Measurements from ENCODE around the gene KCNK3.
"Not testable (repeated sequence)": the region's sequence is repeated elsewhere in the genome, so short reads cannot be mapped to it uniquely, and the experiment has no call there.

KCNK3 gene

GRCh38 chr2:26692279-26692896 is at the start of gene KCNK3:
Gene KCNK3, plus strand, starts transcription at chr2:26692722. Its CDS starts 154 bp downstream, at chr2:26692876.
- DNase-seq (ENCODE audit: low read depth): no peak

- no peak for DNase-seq (ENCODE audit: low read depth)
Measured at GRCh38 chr2:26644188-26644835, 48.2 kb upstream of the KCNK3 start.

- no peak for DNase-seq (ENCODE audit: low read depth)
Measured at GRCh38 chr2:26645762-26646161, 46.8 kb upstream of the KCNK3 start.

- DNase-seq (ENCODE audit: low read depth): no peak
Measured at GRCh38 chr2:26646986-26647672, 45.4 kb upstream of the KCNK3 start.

- no peak for DNase-seq (ENCODE audit: low read depth)
Measured at GRCh38 chr2:26647981-26648380, 44.5 kb upstream of the KCNK3 start.

- no peak for DNase-seq (ENCODE audit: low read depth)
Measured at GRCh38 chr2:26648516-26648915, 44.0 kb upstream of the KCNK3 start.

- DNase-seq (ENCODE audit: low read depth): no peak
Measured at GRCh38 chr2:26649322-26649721, 43.2 kb upstream of the KCNK3 start.

GRCh38 chr2:26649992-26650712 is 42.4 kb upstream of the KCNK3 start:
- DNase-seq (ENCODE audit: low read depth): no peak

GRCh38 chr2:26650713-26651469 is 41.6 kb upstream of the KCNK3 start:
- DNase-seq (ENCODE audit: low read depth): no peak

GRCh38 chr2:26651470-26651771 is 41.1 kb upstream of the KCNK3 start:
- no peak for DNase-seq (ENCODE audit: low read depth)

- no peak for DNase-seq (ENCODE audit: low read depth)
Measured at GRCh38 chr2:26651799-26652198, 40.7 kb upstream of the KCNK3 start.

- peak; percentile 47 for DNase-seq (ENCODE audit: low read depth)
Measured at GRCh38 chr2:26652361-26653041, 40.0 kb upstream of the KCNK3 start.

GRCh38 chr2:26653207-26654060 is 39.1 kb upstream of the KCNK3 start:
- no peak for DNase-seq (ENCODE audit: low read depth)

GRCh38 chr2:26654061-26654340 is 38.5 kb upstream of the KCNK3 start:
- DNase-seq (ENCODE audit: low read depth): no peak

- not testable (repeated sequence) for DNase-seq (ENCODE audit: low read depth)
Measured at GRCh38 chr2:26655120-26655519, 37.4 kb upstream of the KCNK3 start.

GRCh38 chr2:26655611-26656195 is 36.8 kb upstream of the KCNK3 start:
- DNase-seq (ENCODE audit: low read depth): no peak

GRCh38 chr2:26657265-26657664 is 35.3 kb upstream of the KCNK3 start:
- DNase-seq (ENCODE audit: low read depth): no peak

GRCh38 chr2:26658691-26659346 is 33.7 kb upstream of the KCNK3 start:
- no peak for DNase-seq (ENCODE audit: low read depth)

GRCh38 chr2:26660363-26660962 is 32.1 kb upstream of the KCNK3 start:
- DNase-seq (ENCODE audit: low read depth): no peak

All from GM04503 (cell line).